ENCODE data around the gene C1orf146. TPM values are rescaled to one million over a fixed set of nuclear protein-coding genes. Genes with fewer than 3 reads are reported as not detected.

Gene C1orf146, protein sequence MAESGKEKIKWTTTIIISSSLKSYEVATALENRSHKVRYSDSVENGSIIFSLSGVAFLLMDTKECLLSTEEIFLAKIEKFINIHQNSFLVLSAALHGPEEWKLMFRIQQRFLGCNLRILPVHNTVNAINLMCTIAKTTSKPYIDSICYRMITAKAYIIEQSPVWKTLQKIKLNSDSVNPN
- not detected for total RNA-seq

DNA sequence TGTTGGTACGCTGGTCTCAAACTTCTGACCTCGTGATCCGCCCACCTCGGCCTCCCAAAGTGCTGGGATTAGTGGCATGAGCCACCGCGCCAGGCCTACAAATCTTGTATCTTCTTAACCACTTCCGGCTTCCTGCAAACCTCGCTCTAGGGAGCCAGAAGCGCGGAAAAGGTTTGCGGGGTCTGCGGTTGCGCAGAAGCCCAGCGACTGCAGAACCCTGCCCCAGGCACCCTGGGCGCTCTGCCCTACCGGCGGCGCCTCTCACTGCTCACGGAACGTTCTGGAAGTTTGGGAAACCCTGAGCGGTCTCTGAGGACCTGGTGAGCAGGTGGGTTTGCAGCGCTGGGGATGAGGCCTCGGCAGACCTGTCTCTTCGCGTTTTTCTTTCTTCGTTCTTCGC is at the start of gene C1orf146:
TSS of gene C1orf146 (plus strand) at position 195 of the 400 bp plus-strand sequence. CDS start 13,506 bp downstream, outside the sequence.
- Mint-ChIP-seq H3K27ac (no peak within 1 kb of the TSS), H3K27me3 (ENCODE audit: low read depth) (no peaks in the 10 kb centered on the region), H3K4me1 (ENCODE audit: low read depth) (no peaks in the 10 kb centered on the region), H3K4me3 (no peak within 1 kb of the TSS), H3K36me3 (ENCODE audit: insufficient read depth in 2 of 2) (no peaks in the 10 kb centered on the region), H3K9me3 (no peaks in the 10 kb centered on the region)
- ATAC-seq (replicated peaks in 1 of 2) (no peak), DNase-seq (no peak)

DNA sequence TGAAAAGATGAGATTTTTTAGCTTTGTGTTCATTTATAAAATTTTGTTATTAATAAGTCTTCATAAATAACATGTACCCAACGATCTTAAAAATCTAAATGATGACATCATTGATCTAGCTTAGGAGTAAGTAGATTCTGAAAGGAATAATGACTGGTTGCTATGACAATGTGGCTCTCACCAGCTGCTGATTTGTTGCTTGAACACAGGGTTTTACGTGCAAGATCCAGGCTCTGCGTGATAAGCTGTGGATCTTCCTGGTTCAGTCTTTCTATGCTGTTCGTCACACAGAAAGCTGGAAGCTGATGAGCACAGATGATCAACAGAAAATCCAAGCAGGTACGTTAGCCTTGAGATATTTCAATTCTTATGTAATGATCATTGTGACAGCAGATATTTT is 49.1 kb upstream of the C1orf146 start:
- H3K27me3 Mint-ChIP-seq (ENCODE audit: low read depth), result no peaks in the 10 kb centered on the region
- H3K27ac Mint-ChIP-seq, result no peak overlapping the region
- H3K9me3 Mint-ChIP-seq, result no peaks in the 10 kb centered on the region
- H3K4me3 Mint-ChIP-seq, result no peak overlapping the region
- DNase-seq, result no peak
- H3K36me3 Mint-ChIP-seq (ENCODE audit: insufficient read depth in 2 of 2), result no peaks in the 10 kb centered on the region
- no peaks in the 10 kb centered on the region for H3K4me1 Mint-ChIP-seq (ENCODE audit: low read depth)
- no peak for ATAC-seq (replicated peaks in 1 of 2)

DNA sequence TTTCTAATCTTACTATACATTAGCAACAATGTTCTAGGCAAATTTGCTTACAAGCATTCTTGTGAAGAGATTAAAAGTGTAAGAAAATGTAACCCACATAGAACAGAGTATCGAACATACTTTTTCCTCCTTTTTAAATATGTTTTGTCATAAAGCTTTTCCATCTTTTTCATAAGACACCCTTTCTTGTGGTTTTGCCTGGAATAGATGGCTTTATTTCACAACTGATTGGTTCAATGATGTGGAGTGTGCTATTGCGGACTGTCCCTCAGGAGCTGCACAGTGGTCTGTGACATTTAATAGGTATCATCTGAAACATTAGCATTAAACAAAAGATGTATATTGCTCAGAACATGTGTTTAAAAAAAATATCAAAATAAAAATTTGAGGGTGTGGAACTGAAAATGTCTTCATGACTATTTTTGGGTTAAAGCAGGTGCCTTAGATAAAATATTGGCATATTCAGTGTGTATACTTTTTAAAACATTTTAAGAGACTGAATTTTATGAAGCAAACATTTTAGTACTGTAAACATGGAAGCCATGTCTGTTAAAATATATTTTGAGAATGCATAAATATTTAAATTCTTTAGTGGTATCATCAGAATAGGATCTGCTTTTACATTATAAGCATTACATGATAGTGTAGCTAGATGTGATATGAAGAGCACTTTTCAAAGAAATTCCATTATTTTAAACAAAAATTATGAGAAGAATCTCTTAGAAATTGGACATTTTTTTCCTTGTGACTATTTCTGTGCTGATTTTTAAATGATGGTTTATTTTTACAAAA is 48.3 kb upstream of the C1orf146 start:
- Mint-ChIP-seq H3K27ac (no peak overlapping the region), H3K4me1 (ENCODE audit: low read depth) (no peaks in the 10 kb centered on the region), H3K36me3 (ENCODE audit: insufficient read depth in 2 of 2) (no peaks in the 10 kb centered on the region), H3K9me3 (no peaks in the 10 kb centered on the region), H3K27me3 (ENCODE audit: low read depth) (no peaks in the 10 kb centered on the region), H3K4me3 (no peak overlapping the region)
- ATAC-seq (replicated peaks in 1 of 2) (no peak), DNase-seq (no peak)

DNA sequence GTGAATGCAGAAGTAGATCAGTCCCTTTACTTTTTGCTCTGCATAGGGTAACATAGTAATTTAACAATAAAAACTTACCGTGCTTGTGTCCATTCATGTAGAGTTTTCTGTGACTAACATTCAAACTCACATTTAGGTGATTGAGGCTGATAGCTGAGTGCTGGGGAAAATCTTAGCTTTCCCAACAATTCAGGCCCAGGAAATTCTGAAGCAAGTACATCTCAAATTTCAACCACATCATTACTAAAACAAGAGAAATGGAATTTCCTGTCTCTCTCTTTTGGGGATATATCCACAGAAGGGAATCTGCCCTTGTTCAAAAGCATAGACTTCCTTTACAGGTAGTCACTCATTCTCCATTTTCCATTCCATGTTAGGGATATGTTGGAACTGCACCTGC is 33.1 kb upstream of the C1orf146 start:
- H3K27ac Mint-ChIP-seq, result no peak overlapping the region
- peaks cover 0 to 1% of the 10 kb centered on the region in 2 donors for H3K36me3 Mint-ChIP-seq (ENCODE audit: insufficient read depth in 2 of 2)
- no peaks in the 10 kb centered on the region for H3K4me1 Mint-ChIP-seq (ENCODE audit: low read depth)
- no peaks in the 10 kb centered on the region for H3K27me3 Mint-ChIP-seq (ENCODE audit: low read depth)
- H3K4me3 Mint-ChIP-seq, result no peak overlapping the region
- ATAC-seq (replicated peaks in 1 of 2) (no peak), DNase-seq (no peak)
- peaks cover 0 to 2% of the 10 kb centered on the region in 2 donors for H3K9me3 Mint-ChIP-seq

DNA sequence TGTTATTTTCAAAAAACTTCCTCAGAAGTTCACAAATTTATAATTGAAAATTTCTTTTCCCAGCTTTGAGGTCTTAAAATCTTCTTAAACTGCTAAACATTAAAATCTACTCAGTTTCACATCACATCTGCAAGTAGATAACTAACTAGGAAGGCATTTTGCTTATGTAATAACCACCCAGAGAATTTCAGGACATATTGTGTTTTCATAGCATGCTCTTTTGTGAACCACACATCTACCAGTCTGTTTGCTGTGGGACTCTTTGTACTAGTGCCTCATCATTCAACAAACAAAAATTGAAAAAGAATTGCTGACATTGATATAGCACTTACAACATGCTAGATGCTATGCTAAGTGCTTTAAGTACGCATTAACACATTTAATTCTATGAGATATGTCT is 31.6 kb upstream of the C1orf146 start:
- Mint-ChIP-seq H3K36me3 (ENCODE audit: insufficient read depth in 2 of 2) (peaks cover 0 to 1% of the 10 kb centered on the region in 2 donors), H3K27ac (no peak overlapping the region), H3K27me3 (ENCODE audit: low read depth) (no peaks in the 10 kb centered on the region), H3K4me3 (no peak overlapping the region), H3K4me1 (ENCODE audit: low read depth) (no peaks in the 10 kb centered on the region), H3K9me3 (peaks cover 0 to 2% of the 10 kb centered on the region in 2 donors)
- no peak for ATAC-seq (replicated peaks in 1 of 2)
- DNase-seq, result no peak

DNA sequence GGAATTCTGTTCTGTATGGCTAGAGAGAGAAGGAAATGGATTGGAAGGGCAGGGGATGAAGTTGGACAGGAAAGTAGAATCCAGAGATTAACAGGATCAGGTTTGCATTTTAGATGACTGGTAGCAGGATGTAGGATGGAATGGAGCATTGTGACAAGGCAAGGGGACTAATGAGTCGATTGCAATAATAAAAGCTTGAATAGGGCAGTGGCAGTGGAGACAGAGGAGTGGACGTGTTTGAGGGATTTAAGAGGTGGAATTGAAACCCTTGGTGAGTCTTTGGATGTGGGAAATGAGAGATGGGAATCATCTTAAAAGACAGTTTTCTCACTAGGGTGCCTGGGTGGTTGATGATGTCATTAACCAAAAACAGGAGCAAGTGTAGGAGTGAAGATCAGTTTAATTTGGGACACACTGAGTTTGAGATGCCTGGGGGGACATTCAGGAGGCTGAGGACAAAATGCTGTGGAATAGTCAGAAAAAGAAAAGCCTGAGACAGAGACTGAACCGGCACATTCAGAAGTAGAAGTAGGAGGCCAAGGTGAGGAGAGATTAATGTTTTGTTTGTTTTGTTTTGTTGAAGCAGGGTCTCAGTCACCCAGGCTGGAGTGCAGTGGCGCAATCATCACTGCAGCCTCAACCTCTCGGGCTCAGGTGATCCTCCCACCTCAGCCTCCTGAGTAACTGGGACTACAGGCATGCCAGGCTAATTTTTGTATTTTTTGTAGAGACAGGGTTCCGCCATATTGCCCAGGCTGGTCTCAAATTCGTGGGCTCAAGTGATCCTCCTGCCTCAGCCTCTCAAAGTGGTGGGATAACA is 29.1 kb upstream of the C1orf146 start:
- peaks cover 0 to under 1% of the 10 kb centered on the region in 2 donors for H3K36me3 Mint-ChIP-seq (ENCODE audit: insufficient read depth in 2 of 2)
- DNase-seq (no peak), ATAC-seq (replicated peaks in 1 of 2) (no peak)
- no peaks in the 10 kb centered on the region for H3K27me3 Mint-ChIP-seq (ENCODE audit: low read depth)
- H3K9me3 Mint-ChIP-seq, result peaks cover 0 to 2% of the 10 kb centered on the region in 2 donors
- H3K27ac Mint-ChIP-seq, result no peak overlapping the region
- H3K4me1 Mint-ChIP-seq (ENCODE audit: low read depth), result no peaks in the 10 kb centered on the region
- H3K4me3 Mint-ChIP-seq, result no peak overlapping the region

DNA sequence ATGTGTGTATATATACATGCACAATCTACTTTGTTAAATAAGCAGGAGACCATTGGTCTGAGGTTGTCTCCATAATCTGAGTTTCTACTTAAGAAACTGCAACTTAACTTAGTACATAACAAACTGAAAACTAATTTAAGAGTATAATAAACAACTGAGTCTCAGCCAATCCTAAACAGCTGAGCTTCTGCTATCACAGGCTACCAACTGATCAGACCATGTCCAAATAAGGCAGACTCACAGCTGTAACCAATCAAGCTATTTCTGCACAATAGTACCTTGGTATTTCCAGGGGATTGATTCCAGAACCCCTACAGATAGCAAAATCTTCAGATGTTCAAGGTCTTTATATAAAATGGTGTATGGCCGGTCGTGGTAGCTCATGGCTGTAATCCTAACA is 26.0 kb upstream of the C1orf146 start:
- Mint-ChIP-seq H3K4me1 (ENCODE audit: low read depth) (peaks cover 2% of the 10 kb centered on the region), H3K27ac (no peak overlapping the region), H3K27me3 (ENCODE audit: low read depth) (no peaks in the 10 kb centered on the region), H3K4me3 (no peak overlapping the region), H3K9me3 (peaks cover 0 to 2% of the 10 kb centered on the region in 2 donors), H3K36me3 (ENCODE audit: insufficient read depth in 2 of 2) (no peaks in the 10 kb centered on the region)
- ATAC-seq (replicated peaks in 1 of 2), result no peak
- no peak for DNase-seq

DNA sequence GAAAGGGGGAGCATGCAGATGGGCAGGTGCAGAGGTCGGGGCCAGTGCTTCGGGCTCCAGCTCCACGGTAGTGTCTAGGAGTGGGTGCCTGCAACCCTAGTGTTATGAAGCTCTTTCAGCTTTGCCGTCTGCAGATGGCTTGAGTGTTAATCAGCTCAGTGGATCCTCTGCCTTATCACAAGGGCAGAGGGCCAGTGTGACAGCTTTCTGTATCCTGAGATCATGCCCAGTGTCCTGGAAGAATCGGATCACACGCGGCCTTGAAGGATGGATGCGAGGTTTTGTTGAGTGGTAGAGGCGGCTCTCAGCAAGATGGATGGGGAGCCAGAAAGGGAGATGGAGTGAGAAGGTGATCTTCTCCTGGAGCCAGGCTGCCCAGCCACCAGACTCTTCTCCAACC is 25.5 kb upstream of the C1orf146 start:
- Mint-ChIP-seq H3K27ac (no peak overlapping the region), H3K27me3 (ENCODE audit: low read depth) (no peaks in the 10 kb centered on the region), H3K9me3 (peaks cover 0 to 2% of the 10 kb centered on the region in 2 donors), H3K4me3 (no peak overlapping the region), H3K4me1 (ENCODE audit: low read depth) (peaks cover 6% of the 10 kb centered on the region), H3K36me3 (ENCODE audit: insufficient read depth in 2 of 2) (no peaks in the 10 kb centered on the region)
- ATAC-seq (replicated peaks in 1 of 2) (no peak), DNase-seq (no peak)

DNA sequence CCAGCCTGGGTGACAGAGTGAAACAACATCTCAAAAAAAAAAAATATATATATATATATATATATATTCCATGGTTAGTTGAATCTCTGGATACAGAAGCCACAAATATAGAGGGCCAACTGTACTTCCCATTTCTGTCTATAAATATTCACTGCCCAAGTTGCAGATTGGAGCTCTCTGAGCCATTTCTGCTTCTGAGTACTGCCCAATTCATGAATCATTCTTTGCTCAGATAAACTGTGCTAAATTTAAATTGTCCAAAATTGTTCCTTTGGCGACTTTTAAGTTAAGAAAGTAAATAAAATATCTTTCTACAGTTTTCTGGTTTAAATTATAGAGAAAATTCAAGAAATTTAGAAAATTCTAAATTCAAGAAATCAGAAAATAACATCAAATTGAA is 23.2 kb upstream of the C1orf146 start:
- no peak overlapping the region for H3K4me3 Mint-ChIP-seq
- H3K27ac Mint-ChIP-seq, result no peak overlapping the region
- DNase-seq (no peak), ATAC-seq (replicated peaks in 1 of 2) (no peak)
- H3K9me3 Mint-ChIP-seq, result no peaks in the 10 kb centered on the region
- H3K27me3 Mint-ChIP-seq (ENCODE audit: low read depth), result no peaks in the 10 kb centered on the region
- peaks cover 6% of the 10 kb centered on the region for H3K4me1 Mint-ChIP-seq (ENCODE audit: low read depth)
- H3K36me3 Mint-ChIP-seq (ENCODE audit: insufficient read depth in 2 of 2), result no peaks in the 10 kb centered on the region

DNA sequence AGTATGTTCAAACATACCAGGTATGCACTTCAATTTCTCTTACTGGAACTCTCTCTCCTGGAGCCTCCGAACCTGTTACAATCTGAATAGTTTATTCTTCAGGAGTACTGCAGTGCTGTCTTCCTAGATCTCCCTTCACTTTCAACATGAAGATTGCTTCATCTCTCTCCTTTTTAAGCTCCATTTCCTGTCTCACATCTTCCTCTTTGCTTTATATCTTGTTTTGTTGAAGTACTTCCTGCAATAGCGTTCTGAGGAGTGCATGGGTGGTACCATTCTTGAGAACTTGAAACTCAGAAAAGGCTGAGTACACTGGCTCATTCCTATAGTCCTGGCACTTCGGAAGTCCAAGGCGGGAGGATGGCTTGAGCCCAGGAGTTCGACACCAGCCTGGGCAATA is 15.7 kb upstream of the C1orf146 start:
- Mint-ChIP-seq H3K9me3 (peaks cover 4 to 7% of the 10 kb centered on the region in 2 donors), H3K4me3 (peak overlapping the region in 1 of 2 donors; percentile 9), H3K27me3 (ENCODE audit: low read depth) (no peaks in the 10 kb centered on the region), H3K36me3 (ENCODE audit: insufficient read depth in 2 of 2) (peaks cover 1 to 2% of the 10 kb centered on the region in 2 donors), H3K4me1 (ENCODE audit: low read depth) (peaks cover 26% of the 10 kb centered on the region), H3K27ac (peak overlapping the region; percentile 36)
- no peak for DNase-seq
- ATAC-seq (replicated peaks in 1 of 2), result peak in 1 of 2 donors; percentile 33

DNA sequence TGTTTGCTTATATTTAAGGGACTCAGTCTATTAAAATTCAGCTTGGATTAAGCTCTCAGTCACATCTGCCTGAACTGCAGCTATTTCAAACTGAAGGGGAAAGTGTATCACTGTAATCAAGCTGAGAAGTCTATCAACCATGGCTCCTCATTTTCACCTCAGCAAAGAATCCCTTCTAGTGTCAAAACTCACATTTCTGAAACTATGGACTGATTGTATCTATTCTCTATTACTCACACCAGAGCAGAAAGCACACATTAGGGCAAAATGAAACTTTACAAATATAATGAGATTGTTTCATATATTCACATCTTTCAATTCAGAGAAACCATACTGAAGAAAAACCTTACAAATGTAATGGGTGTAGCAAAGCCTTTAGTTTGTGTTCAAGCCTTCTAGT is 14.6 kb upstream of the C1orf146 start:
- H3K4me1 Mint-ChIP-seq (ENCODE audit: low read depth), result peaks cover 24% of the 10 kb centered on the region
- H3K9me3 Mint-ChIP-seq, result peaks cover 4 to 8% of the 10 kb centered on the region in 2 donors
- H3K27me3 Mint-ChIP-seq (ENCODE audit: low read depth), result no peaks in the 10 kb centered on the region
- H3K4me3 Mint-ChIP-seq, result peak overlapping the region; percentile 6 to 54
- peaks cover 1 to 2% of the 10 kb centered on the region in 2 donors for H3K36me3 Mint-ChIP-seq (ENCODE audit: insufficient read depth in 2 of 2)
- DNase-seq, result no peak
- peak; percentile 23 to 46 for ATAC-seq (replicated peaks in 1 of 2)
- H3K27ac Mint-ChIP-seq, result peak overlapping the region; percentile 84

DNA sequence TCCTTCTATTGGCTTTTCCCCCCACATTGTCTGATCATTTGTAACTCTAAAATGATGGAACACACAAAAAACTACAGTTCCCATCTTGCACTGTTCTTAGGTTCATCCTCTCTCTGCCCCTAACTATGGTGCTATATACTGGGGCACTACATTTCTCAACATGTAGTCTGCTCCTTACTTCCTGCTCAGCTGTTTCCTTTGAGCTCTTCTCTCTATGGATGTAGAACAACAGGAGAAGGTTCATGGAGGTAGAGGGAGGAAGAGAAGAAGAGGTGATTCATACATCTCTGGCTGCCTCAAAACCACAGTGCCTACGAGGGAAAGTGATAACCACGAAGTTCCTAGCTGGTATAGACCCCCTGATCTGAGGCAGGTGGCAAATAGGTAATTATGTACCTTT is 7.0 kb upstream of the C1orf146 start:
- DNase-seq (no peak), ATAC-seq (replicated peaks in 1 of 2) (no peak)
- peaks cover 10% of the 10 kb centered on the region for H3K4me1 Mint-ChIP-seq (ENCODE audit: low read depth)
- H3K36me3 Mint-ChIP-seq (ENCODE audit: insufficient read depth in 2 of 2), result no peaks in the 10 kb centered on the region
- no peaks in the 10 kb centered on the region for H3K27me3 Mint-ChIP-seq (ENCODE audit: low read depth)
- no peak overlapping the region for H3K27ac Mint-ChIP-seq
- H3K4me3 Mint-ChIP-seq, result no peak overlapping the region
- H3K9me3 Mint-ChIP-seq, result peaks cover 1 to 8% of the 10 kb centered on the region in 2 donors

DNA sequence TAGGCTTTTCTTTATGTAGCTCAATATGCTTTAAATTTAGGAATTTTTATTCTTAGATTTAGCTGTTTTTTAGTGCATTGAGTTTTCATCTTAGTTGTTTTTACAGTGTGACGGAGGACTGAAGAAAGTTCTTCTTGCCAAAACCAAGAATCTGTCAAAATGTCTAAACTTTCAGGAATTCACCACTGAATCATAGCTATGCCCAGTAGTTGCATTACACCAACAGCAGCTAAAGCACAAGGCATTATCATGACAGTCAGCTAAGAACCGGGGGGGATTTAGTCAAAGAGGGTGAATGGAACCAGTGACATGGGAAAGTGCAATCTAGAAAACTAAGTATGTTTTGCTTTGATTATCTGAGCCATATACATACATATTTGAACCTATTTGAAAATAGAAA is 6.5 kb upstream of the C1orf146 start:
- Mint-ChIP-seq H3K4me1 (ENCODE audit: low read depth) (peaks cover 10% of the 10 kb centered on the region), H3K27ac (no peak overlapping the region), H3K4me3 (no peak overlapping the region), H3K9me3 (peaks cover 0 to 5% of the 10 kb centered on the region in 2 donors), H3K36me3 (ENCODE audit: insufficient read depth in 2 of 2) (no peaks in the 10 kb centered on the region), H3K27me3 (ENCODE audit: low read depth) (no peaks in the 10 kb centered on the region)
- DNase-seq (no peak), ATAC-seq (replicated peaks in 1 of 2) (no peak)
